Raji (cell line): ENCODE data around the gene LAMA1.

Experiments
- POLR2A ChIP-seq: IDR thresholded peaks from 2 replicates; pipeline ENCODE4 v1.6.1; 2011; ENCODE audit warnings: low read depth, low read length, control low read depth; ENCODE audit not compliant: insufficient read depth

LAMA1 gene

GRCh38 chr18:6959110-6959509 is 158.5 kb downstream of the LAMA1 start:
- no peak for TF ChIP-seq POLR2A

- TF ChIP-seq POLR2A = no peak
Measured at GRCh38 chr18:6956999-6957398, 160.6 kb downstream of the LAMA1 start.

GRCh38 chr18:6956495-6956894 is 161.1 kb downstream of the LAMA1 start:
- no peak for TF ChIP-seq POLR2A

DNA sequence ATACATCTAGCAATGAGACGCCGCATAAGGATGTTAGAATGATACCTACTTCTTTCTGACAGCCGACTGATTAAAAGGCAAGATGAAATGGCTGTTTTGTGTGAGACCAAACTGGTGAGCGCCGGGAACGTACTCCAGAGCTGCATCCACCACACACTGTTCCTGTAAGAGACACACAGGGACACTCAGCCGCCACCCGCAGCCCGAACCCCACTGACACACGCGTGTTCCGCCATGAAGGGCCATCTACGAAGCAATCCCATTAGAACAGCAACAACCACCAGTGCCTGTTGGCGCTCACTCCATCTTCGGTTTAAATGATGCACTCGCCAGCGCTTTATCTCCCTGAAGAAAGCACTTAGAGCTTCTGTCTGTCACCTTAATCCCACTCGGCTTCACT is 162.3 kb downstream of the LAMA1 start:
- TF ChIP-seq POLR2A = no peak

DNA sequence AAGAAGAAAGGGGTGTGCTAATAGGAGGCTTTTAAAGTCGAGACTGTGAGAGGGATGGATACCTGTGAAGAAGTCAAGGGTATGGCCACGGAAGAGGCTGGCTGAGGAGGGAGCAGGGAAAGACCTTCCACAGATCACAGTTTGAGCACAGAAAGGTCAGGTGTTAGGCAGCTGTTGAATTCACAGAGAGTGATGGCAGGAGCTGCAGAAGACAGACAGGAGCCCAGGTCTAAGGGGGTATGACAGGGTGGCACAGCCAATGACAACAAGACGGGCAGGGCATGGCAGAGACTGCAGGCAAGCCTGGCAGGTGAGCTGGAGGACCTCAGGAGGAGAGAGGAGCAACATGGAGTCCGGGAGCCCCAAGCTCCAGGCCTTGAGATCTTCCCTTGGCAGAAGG is 163.1 kb downstream of the LAMA1 start:
- no peak for TF ChIP-seq POLR2A

DNA sequence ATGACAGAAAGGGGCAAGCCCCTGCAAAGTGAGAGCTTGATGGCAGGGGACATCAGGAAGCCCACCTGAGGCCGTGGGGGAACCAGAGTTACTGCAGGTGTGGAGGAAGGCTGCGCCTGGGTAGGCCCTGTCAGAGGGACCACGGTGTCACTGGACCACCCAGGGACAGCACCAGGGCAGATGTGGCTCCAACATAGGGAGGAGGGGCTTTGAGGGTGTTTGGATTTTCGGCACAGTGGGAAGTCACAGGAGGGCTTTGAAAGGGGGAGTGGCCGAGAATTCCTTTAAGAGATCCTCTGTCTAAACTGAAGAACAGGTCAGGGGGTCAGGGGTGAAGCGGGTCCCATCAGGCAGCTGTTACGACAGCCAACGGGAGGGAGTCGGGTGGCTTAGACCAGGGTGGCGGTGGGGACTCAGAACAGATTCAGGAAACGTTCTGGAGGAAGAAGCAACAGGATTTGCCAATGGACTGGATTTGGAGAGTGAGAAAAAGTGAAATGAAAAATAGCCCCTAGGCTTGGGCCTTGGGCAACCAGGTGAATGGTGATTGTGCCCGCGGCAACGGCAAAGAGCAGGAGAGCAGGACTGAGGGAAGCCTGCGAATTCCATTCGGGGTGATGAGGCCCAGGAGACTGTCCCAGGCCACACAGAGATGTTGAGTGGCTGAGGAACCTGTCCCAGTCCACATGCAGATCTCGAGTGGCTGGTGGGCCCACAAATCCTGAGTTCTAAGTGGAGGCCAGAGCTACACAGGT is 166.1 kb downstream of the LAMA1 start:
- TF ChIP-seq POLR2A = no peak

DNA sequence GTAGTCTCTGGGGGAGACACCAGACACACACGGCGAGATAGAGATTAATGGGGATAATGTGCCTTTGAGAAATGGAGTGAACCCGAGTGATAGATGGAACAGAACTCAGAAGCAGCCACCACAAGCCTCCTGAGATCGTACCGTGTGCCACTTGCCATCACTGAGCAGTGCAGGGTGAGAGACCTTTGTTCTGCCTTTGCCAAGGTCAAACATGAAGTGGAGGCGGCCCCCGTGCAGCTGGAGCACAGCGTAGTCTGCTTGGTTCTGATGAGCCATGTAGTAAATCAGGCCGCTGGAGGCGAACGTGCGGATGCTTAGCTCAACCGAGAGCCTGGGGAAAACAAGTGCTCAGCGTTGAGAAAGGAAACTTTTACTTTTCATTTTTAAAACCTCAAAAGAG is 167.0 kb downstream of the LAMA1 start:
- no peak for TF ChIP-seq POLR2A

DNA sequence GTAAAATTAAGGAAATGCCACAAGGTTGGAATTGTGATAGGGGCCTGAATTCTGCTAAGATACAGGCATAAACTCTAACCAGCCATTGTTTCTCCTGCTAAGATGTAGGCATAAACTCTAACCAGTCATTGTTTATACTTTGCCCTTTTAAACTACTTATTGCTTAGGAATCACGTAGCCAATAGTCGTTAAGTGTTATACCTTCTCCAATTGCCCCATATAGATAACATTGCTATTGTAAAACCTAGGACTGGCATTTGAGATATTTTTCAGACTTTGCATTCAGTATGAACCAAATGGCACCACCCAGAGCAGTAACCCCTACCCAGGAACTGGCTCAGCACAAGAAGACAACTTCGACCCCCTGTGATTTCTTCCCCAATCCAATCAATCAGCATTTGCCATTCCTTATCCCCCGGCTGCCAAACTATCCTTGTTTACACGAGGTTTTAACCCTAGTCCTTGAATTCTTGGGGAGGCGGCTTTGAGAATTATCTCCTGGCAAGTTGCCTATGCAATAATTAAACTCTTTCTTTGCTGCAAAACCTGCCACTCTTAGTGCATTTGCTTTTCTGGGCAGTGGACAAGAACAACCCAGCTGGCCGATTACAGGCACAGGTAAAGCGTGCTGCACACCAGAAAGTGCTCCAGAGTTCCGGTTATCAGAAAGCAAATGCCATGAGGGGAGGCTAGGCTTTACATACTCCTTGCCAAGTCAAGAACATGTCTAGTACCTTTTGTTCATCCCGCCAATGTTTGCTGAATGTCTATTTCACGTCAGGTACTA is 167.6 kb downstream of the LAMA1 start:
- no peak for TF ChIP-seq POLR2A

- no peak for TF ChIP-seq POLR2A
Measured at GRCh38 chr18:6948281-6949055, 169.1 kb downstream of the LAMA1 start.

- no peak for TF ChIP-seq POLR2A
Measured at GRCh38 chr18:6947338-6948030, 170.1 kb downstream of the LAMA1 start.

- no peak for TF ChIP-seq POLR2A
Measured at GRCh38 chr18:6943143-6943542, 174.5 kb downstream of the LAMA1 start.

DNA sequence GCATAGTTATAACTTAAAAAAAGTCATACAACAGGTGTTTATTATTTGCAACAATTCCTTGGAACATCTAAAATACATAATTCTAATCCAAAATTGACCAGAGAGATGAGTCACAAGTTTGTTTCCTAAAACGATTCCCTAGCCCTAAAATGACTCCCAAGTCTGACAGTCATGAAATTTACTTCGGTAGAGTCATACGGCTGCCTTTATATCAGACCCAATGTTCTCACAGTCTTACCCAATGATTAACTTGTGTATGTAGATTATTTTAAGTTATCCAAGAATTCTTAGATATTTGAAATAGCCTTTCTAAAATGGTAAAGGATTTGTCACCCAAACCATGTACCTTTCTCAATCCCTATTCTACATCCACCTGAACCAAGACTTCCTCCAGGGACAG is 174.9 kb downstream of the LAMA1 start:
- TF ChIP-seq POLR2A = no peak

DNA sequence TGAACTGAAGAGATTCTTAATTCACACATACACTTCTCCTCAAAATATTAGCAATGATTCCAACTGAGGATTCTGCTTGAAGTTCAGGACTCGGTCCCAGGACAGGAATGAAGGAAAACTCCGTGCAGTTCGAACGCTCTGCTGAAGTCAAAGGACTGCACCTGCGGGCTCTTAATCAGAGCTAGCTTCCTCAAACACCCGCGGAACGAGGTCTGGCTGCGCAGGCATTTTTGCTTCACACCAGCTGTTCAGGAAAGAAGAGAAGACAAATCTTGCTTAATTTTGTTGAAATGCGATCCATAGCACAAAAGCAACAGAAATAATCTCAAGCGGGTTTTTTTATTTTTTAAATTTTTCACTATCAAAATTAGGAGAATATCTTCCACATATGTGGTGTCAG is 175.6 kb downstream of the LAMA1 start:
- no peak for TF ChIP-seq POLR2A

DNA sequence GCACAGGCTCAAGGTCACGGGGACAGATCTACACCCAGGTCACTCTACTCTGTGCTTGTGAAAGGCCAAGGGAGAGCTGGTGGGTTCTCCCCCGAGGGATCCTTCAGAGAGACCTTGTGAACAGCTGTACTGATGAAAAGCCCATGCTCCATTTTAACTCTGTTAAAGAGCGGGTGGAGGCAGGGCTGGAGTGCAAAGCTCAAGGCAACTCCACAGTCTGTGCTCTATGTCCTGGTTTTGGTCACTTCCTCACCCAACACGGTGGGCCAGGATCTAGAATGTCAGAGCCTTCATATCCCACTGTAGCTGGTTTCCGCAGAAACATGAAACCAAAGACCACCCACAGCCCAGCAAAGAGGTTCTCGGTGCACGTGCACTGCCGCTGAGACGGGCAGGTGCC is 177.1 kb downstream of the LAMA1 start:
- no peak for TF ChIP-seq POLR2A

DNA sequence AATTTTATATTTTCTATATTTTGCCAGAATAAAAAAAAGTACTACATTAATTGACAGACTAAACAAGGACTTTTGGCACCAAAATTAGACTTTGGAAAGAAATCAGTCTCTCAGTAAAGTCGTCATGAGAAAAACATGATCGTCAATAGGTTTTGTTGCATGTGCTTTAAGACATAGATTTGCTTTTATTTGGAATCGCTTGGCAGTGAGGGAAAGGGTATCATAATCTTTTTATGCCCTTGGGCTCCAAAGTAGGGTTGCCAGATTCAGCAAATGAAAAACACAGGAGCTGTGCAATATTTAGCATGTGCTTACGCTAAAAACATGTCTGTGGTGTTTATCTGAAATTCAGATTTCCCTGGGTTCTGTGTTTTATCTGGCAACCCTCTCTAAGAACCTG is 177.6 kb downstream of the LAMA1 start:
- TF ChIP-seq POLR2A = no peak
